Endothelial cell of umbilical vein (primary cell): ENCODE measurements around the gene GFPT2. TPM values are rescaled to one million over a fixed set of nuclear protein-coding genes. Genes with fewer than 3 reads are reported as not detected.

Source experiments
- BruUV-seq: library from RNA; stranded (reverse); fragments of 400-500 nt; replicated peaks from 2 replicates; lab custom pipeline; 2021; lab: Mats Ljungman, UMichigan
- CTCF ChIA-PET: fragments of 300-600, 350-600 bp; sonication (Branson Sonifier 250); formaldehyde crosslinking; loops from one replicate; lab custom pipeline; 2021; ENCODE audit warnings: antibody characterized with exemption, inconsistent platforms; lab: Charles Lee
- POLR2A ChIA-PET: fragments of 300-600, 350-600 bp; sonication (Branson Sonifier 250); formaldehyde crosslinking; loops from one replicate; lab custom pipeline; 2021; ENCODE audit warnings: antibody characterized with exemption, inconsistent platforms; lab: Charles Lee
- DNase-seq: peaks from one replicate; pipeline ENCODE4 v3.0.0-alpha.2; 2011; ENCODE audit warnings: low read depth, low spot score
- FAIRE-seq: peaks from 2 replicates; lab custom pipeline; 2011; peaks lifted over from hg19 to GRCh38; lab: Jason Lieb, UNC
- H2AFZ ChIP-seq: 2 replicates; pipeline ENCODE4 v1.6.0; 2012; ENCODE audit warnings: low read depth, low read length, control low read depth, inconsistent platforms
- H3K27ac ChIP-seq: 2 replicates; pipeline ENCODE4 v1.5.1; 2011; ENCODE audit warnings: low read depth, mild to moderate bottlenecking, control low read depth, low read length, moderate library complexity; ENCODE audit not compliant: insufficient read depth
- H3K27me3 ChIP-seq, 2 experiments: 2 replicates each; pipeline versions ENCODE4 v1.6.0 to v1.6.1; 2011; ENCODE audit warnings: low read length in 2 of 2, mixed read lengths in 1 of 2; ENCODE audit not compliant: control insufficient read depth in 2 of 2, insufficient read depth in 2 of 2
- H3K36me3 ChIP-seq, 2 experiments: 2 replicates in 1 of 2; 3 replicates in 1 of 2; pipeline ENCODE4 v1.5.1; 2011; ENCODE audit warnings: low read length in 2 of 2, mild to moderate bottlenecking in 1 of 2, moderate library complexity in 1 of 2; ENCODE audit not compliant: control insufficient read depth in 2 of 2, insufficient read depth in 2 of 2; ENCODE audit errors: extremely low read depth in 1 of 2
- H3K4me1 ChIP-seq: 3 replicates; pipeline ENCODE4 v1.5.1; 2011; ENCODE audit warnings: mild to moderate bottlenecking, low read length; ENCODE audit not compliant: control insufficient read depth, insufficient read depth; ENCODE audit errors: extremely low read depth
- H3K4me2 ChIP-seq: 2 replicates; pipeline ENCODE4 v1.6.1; 2011; ENCODE audit warnings: low read length, control low read depth, mixed read lengths; ENCODE audit not compliant: insufficient read depth
- H3K4me3 ChIP-seq, 3 experiments: fragments of 200-600 bp in 1 of 3; sonication (generic), shearing (Covaris generic) in 1 of 3; replicated peaks in 1 of 3; 2 replicates each; pipeline ENCODE4 v1.5.1; 2011 to 2016; ENCODE audit warnings: control low read depth in 3 of 3, low read length in 3 of 3, mild to moderate bottlenecking in 2 of 3, inconsistent platforms in 1 of 3, low read depth in 1 of 3, moderate library complexity in 1 of 3; ENCODE audit not compliant: insufficient read depth in 1 of 3
- H3K79me2 ChIP-seq: 2 replicates; pipeline ENCODE4 v1.6.0; 2012; ENCODE audit warnings: low read length, inconsistent platforms; ENCODE audit not compliant: control insufficient read depth, insufficient read depth
- H3K9ac ChIP-seq: replicated peaks from 2 replicates; pipeline ENCODE3; 2011; ENCODE audit warnings: low read length, control low read depth; ENCODE audit not compliant: insufficient read depth; ENCODE audit errors: extremely low read depth
- H3K9me1 ChIP-seq: replicated peaks from 3 replicates; pipeline ENCODE4 v1.6.0; 2011; ENCODE audit warnings: mild to moderate bottlenecking, low read length; ENCODE audit not compliant: control insufficient read depth, insufficient read depth; ENCODE audit errors: extremely low read depth
- H3K9me3 ChIP-seq: replicated peaks from 2 replicates; pipeline ENCODE4 v1.5.1; 2012; ENCODE audit warnings: low read length, inconsistent platforms; ENCODE audit not compliant: control insufficient read depth, insufficient read depth
- H4K20me1 ChIP-seq: replicated peaks from 2 replicates; pipeline ENCODE3; 2011; ENCODE audit warnings: mild to moderate bottlenecking, low read length; ENCODE audit not compliant: control insufficient read depth, insufficient read depth; ENCODE audit errors: extremely low read depth
- CTCF ChIP-seq, 2 donors: IDR thresholded peaks; 1 replicate in 1 of 2; 2 replicates in 1 of 2; pipeline ENCODE4 v1.5.1; 2011; ENCODE audit warnings: low read length in 2 of 2, mild to moderate bottlenecking in 2 of 2, moderate library complexity in 2 of 2, control low read depth in 1 of 2, inconsistent platforms in 1 of 2, low read depth in 1 of 2; ENCODE audit not compliant: insufficient read depth in 1 of 2; ENCODE audit errors: extremely low read depth in 1 of 2
- EZH2 ChIP-seq: IDR thresholded peaks from 2 replicates; pipeline ENCODE4 v1.6.1; 2012; ENCODE audit warnings: borderline replicate concordance, low read depth, mild to moderate bottlenecking, moderate library complexity, low read length, inconsistent platforms; ENCODE audit not compliant: severe bottlenecking
- FOS ChIP-seq: IDR thresholded peaks from 2 replicates; pipeline ENCODE4 v1.6.1; 2011; ENCODE audit warnings: mild to moderate bottlenecking, low read length, moderate library complexity, borderline replicate concordance; ENCODE audit not compliant: insufficient read depth
- GATA2 ChIP-seq: IDR thresholded peaks from 2 replicates; pipeline ENCODE4 v1.7.0; 2011; ENCODE audit warnings: low read depth, mild to moderate bottlenecking, moderate library complexity, mixed read lengths, low read length; ENCODE audit not compliant: insufficient read length, insufficient read depth
- JUN ChIP-seq: IDR thresholded peaks from 2 replicates; pipeline ENCODE4 v1.6.1; 2011; ENCODE audit warnings: borderline replicate concordance, low read depth; ENCODE audit not compliant: insufficient read length, insufficient read depth
- MAX ChIP-seq: IDR thresholded peaks from 2 replicates; pipeline ENCODE4 v1.6.1; 2011; ENCODE audit not compliant: insufficient read depth, insufficient read length
- MYC ChIP-seq: IDR thresholded peaks from one replicate; pipeline ENCODE4 v1.6.1; 2011; ENCODE audit warnings: mild to moderate bottlenecking, low read depth, low read length
- POLR2A ChIP-seq: IDR thresholded peaks from 2 replicates; pipeline ENCODE4 v1.6.1; 2012; ENCODE audit warnings: low read depth, mild to moderate bottlenecking, control low read depth, low read length
- POLR2AphosphoS5 ChIP-seq: IDR thresholded peaks from 2 replicates; pipeline ENCODE4 v1.6.1; 2012; ENCODE audit warnings: low read depth, mild to moderate bottlenecking, control low read depth, low read length, moderate library complexity; ENCODE audit not compliant: insufficient read depth
- dilution Hi-C: fragments of 300-500 bp; cut with MboI; formaldehyde crosslinking; loops from one replicate; pipeline ENCODE4 v1.15.0; 2019; ENCODE audit warnings: low sequenced_read_pairs; ENCODE audit not compliant: extremely low pct_ligation_motif_present
- intact Hi-C: fragments of 100-400 bp; cut with micrococcal nuclease; formaldehyde crosslinking; loops from one replicate; pipeline ENCODE4 v1.10.0; 2022
- polyA plus RNA-seq, 4 experiments: library from polyadenylated mRNA; depleted of rRNA in 3 of 4; stranded (reverse) in 3 of 4; unstranded in 1 of 4; fragments of >200 nt; gene quantifications; 2 replicates each; pipeline versions ENCODE4 v1.2.1 to v1.2.3, GENCODE V29; 2011 to 2012; ENCODE audit warnings: missing spikeins in 1 of 4
- total RNA-seq: library from RNA; stranded (reverse); gene quantifications from 2 replicates; pipeline ENCODE4 v1.2.3, GENCODE V29; 2021

GFPT2 gene
- total and polyA plus RNA-seq, 2 donors (not counting 3 experiments of a cell fraction or from before 2014, with no cell fraction given) = 4.3 to 4.5 TPM

GRCh38 chr5:180396926-180397325 is 43.8 kb upstream of the GFPT2 start:
- CTCF ChIA-PET = no interaction called here
- POLR2A ChIA-PET = no interaction called here
- H3K4me1 ChIP-seq = no peaks in the 10 kb centered on the region
- no peak overlapping the region for H2AFZ ChIP-seq
- no peaks in the 10 kb centered on the region for H3K9me1 ChIP-seq
- no peak overlapping the region for H3K27ac ChIP-seq
- DNase-seq = no peak
- TF ChIP-seq CTCF (IDR thresholded peaks at IDR 0.05; ENCODE audit: extremely low read depth in 1 of 2, insufficient read depth in 1 of 2, low read depth in 1 of 2, low read length in 2 of 2) = no peak
- no peak for TF ChIP-seq GATA2
- TF ChIP-seq EZH2 = no peak
- TF ChIP-seq POLR2A = no peak
- no peak for TF ChIP-seq FOS
- TF ChIP-seq MAX = no peak
- no peak for TF ChIP-seq JUN
- TF ChIP-seq MYC = no peak
- TF ChIP-seq POLR2AphosphoS5 = no peak
- intact Hi-C loops = no loop called here
- H3K9me3 ChIP-seq = no peaks in the 10 kb centered on the region
- H3K27me3 ChIP-seq = no peaks in the 10 kb centered on the region
- no peak overlapping the region for H3K4me3 ChIP-seq
- H3K4me2 ChIP-seq = no peak overlapping the region
- H4K20me1 ChIP-seq = no peaks in the 10 kb centered on the region
- no peak overlapping the region for H3K9ac ChIP-seq
- no peaks in the 10 kb centered on the region for H3K79me2 ChIP-seq
- FAIRE-seq = no peak
- H3K36me3 ChIP-seq = no peaks in the 10 kb centered on the region
- dilution Hi-C loops = no loop called here
- no TSS peak for BruUV-seq
